ENCODE measurements around the gene THEMIS.

DNA sequence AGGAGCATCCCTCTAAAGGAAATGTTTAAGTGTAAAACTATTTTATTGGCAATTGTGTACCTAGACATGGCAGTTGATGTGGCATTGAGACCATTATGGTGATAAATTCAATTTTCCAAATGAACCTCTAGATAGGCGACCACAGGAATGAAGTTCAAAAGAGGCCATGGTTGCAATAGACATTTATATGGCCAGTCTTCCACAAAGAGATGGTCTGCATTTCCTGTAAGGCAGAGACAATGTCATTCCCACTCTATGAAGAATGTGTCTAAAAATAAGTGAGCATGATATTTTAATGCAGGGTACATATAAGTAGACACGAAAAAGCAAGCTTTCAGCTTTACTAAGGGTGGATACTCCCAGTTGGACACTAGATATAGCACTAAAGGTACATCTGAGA, 40.9 kb downstream of the THEMIS start:
- TF ChIP-seq CTCF (IDR thresholded peaks at IDR 0.05), result no peak
- no peak for TF ChIP-seq POLR2A (IDR thresholded peaks at IDR 0.05)

Measured in heart left ventricle (tissue), 13 donors.